Measurements from ENCODE around the gene CAMK4. TPM values are rescaled to one million over a fixed set of nuclear protein-coding genes. Genes with fewer than 3 reads are reported as not detected.

CAMK4 gene
- total and polyA plus RNA-seq, 2 of the 8 experiments (the other 6 are each of a cell fraction or from before 2014, with no cell fraction given) = 1.8 to 8.3 TPM

DNA sequence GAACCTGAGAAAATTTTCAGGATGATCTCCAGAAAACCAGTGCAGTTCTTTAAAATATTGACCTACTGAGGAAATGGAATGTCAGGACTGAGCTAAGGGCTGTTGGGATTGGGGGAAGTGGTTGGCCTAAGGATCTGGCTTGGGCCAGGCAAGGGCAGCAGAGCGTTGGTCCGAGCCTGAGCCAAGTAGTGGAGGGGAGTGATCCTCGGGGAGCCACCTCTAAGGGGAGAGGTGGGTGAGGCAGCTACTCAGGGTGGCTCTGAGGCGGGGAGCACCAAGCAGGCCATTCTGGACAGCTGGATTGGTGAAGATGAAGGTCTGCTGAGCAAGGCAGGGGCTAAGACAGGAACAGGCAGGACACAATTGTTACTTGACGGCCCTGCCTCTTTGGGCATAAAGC lies 11.5 kb downstream of the CAMK4 start:
- Histone ChIP-seq H4K5ac (ENCODE audit: insufficient read length, low read depth, low read length) (no peak overlapping the region), H2BK120ac (replicated peaks; ENCODE audit: low read depth, low read length) (no peak overlapping the region), H2BK15ac (ENCODE audit: low read length) (no peak overlapping the region), H2BK12ac (ENCODE audit: low read depth, low read length) (no peak overlapping the region), H4K8ac (ENCODE audit: extremely low read depth, insufficient read depth, low read length) (no peak overlapping the region), H3K4ac (replicated peaks; ENCODE audit: insufficient read length, low read depth, low read length) (no peak overlapping the region), H3K27ac (ENCODE audit: low read depth, low read length) (no peak overlapping the region), H3K79me2 (ENCODE audit: control insufficient read depth in 1 of 2, insufficient read depth in 2 of 2, low read length in 2 of 2) (no peaks in the 10 kb centered on the region), H3K4me2 (ENCODE audit: insufficient read depth in 1 of 2, low read depth in 2 of 2, low read length in 2 of 2) (no peak overlapping the region), H3K9ac (replicated peaks in 1 of 4; ENCODE audit: extremely low read depth in 1 of 4, low read depth in 3 of 4, low read length in 3 of 4) (no peak overlapping the region), H3K36me3 (ENCODE audit: control insufficient read depth in 2 of 4, insufficient read depth in 4 of 4, low read length in 3 of 4) (no peaks in the 10 kb centered on the region), H3K4me3 (ENCODE audit: extremely low read depth in 1 of 4, insufficient read depth in 2 of 4, low read depth in 3 of 4, low read length in 4 of 4) (no peak overlapping the region), H2BK5ac (ENCODE audit: low read depth, low read length) (no peak overlapping the region), H3K14ac (ENCODE audit: insufficient read length) (no peak overlapping the region), H3K23ac (ENCODE audit: insufficient read length) (no peak overlapping the region), H3K18ac (ENCODE audit: extremely low read depth, low read length) (no peak overlapping the region), H2AFZ (ENCODE audit: low read length) (no peak overlapping the region), H3K9me3 (ENCODE audit: insufficient read depth in 2 of 2, low read depth in 1 of 2, low read length in 1 of 2) (no peaks in the 10 kb centered on the region), H2AK5ac (ENCODE audit: low read depth, low read length) (no peak overlapping the region), H4K20me1 (replicated peaks in 1 of 2; ENCODE audit: control insufficient read depth in 1 of 2, insufficient read depth in 2 of 2, low read length in 2 of 2) (no peaks in the 10 kb centered on the region), H4K91ac (replicated peaks; ENCODE audit: insufficient read length, low read length) (no peak overlapping the region), H3K79me1 (ENCODE audit: low read depth, low read length) (no peaks in the 10 kb centered on the region), H3K27me3 (replicated peaks in 1 of 4; ENCODE audit: control insufficient read depth in 3 of 4, extremely low read depth in 1 of 4, insufficient read depth in 3 of 4, low read length in 3 of 4) (no peaks in the 10 kb centered on the region), H3K23me2 (ENCODE audit: low read depth, low read length) (no peaks in the 10 kb centered on the region), H3K56ac (replicated peaks; ENCODE audit: insufficient read length, low read depth, low read length) (no peak overlapping the region), H3K4me1 (replicated peaks in 1 of 4; ENCODE audit: control insufficient read depth in 3 of 4, insufficient read depth in 4 of 4, low read length in 3 of 4) (no peaks in the 10 kb centered on the region), H2BK20ac (ENCODE audit: low read length) (no peak overlapping the region)
- ChIA-PET POLR2A (ENCODE audit: partially characterized antibody) (interaction anchor here (1.4 kb wide), 1 partner anchor 9 kb away, joined by 5 read pairs; no protein-coding TSS in a partner anchor), CTCF (ENCODE audit: partially characterized antibody) (interaction anchor here (0.6 to 1.9 kb wide), 9 partner anchors 9 to 1613 kb away, joined by 3 to 8 read pairs (median 4); no protein-coding TSS in a partner anchor)
- WGBS, 2 experiments (ENCODE audit: extremely low coverage in 1 of 2, insufficient coverage in 1 of 2, insufficient read length in 1 of 2, insufficient replicate concordance in 2 of 2, low coverage in 1 of 2, low lambda C conversion rate in 2 of 2, missing lambda C conversion rate in 1 of 2) = 86% methylated on average over 5 of the region's 5 CpGs; no CpG with 5 or more reads in 1 of the 2 experiments
- FAIRE-seq (no peak), DNase-seq (ENCODE audit: low read depth in 1 of 2, low spot score in 2 of 2) (no peak)
- TF ChIP-seq SUZ12 (IDR thresholded peaks at IDR 0.05; ENCODE audit: low read length) = no peak
- no peak for TF ChIP-seq KDM5A (IDR thresholded peaks at IDR 0.05; ENCODE audit: low read length)
- TF ChIP-seq TCF12 (IDR thresholded peaks at IDR 0.05; ENCODE audit: low read depth, low read length) = no peak
- TF ChIP-seq CTCF (IDR thresholded peaks at IDR 0.05; ENCODE audit: control extremely low read depth in 1 of 3, insufficient read depth in 1 of 3, low read depth in 1 of 3, low read length in 3 of 3) = no peak
- TF ChIP-seq SRF (IDR thresholded peaks at IDR 0.05; ENCODE audit: low read depth, low read length) = no peak
- TF ChIP-seq JUN (IDR thresholded peaks at IDR 0.05; ENCODE audit: low read depth, low read length) = no peak
- TF ChIP-seq TEAD4 (IDR thresholded peaks at IDR 0.05; ENCODE audit: low read depth, low read length) = no peak
- TF ChIP-seq TAF1 (IDR thresholded peaks at IDR 0.05; ENCODE audit: low read depth, low read length) = no peak
- no peak for TF ChIP-seq POLR2AphosphoS5 (IDR thresholded peaks at IDR 0.05; ENCODE audit: low read depth, low read length)
- TF ChIP-seq BACH1 (IDR thresholded peaks at IDR 0.05; ENCODE audit: low read length) = no peak

All from H1 (cell line).